ENCODE results near the gene DNAJB11.

Gene DNAJB11

GRCh38 chr3:186596568-186597287, 26.2 kb downstream of the DNAJB11 start:
- DNase-seq (ENCODE audit: low read depth) = no peak

GRCh38 chr3:186598108-186598784, 27.7 kb downstream of the DNAJB11 start:
- DNase-seq (ENCODE audit: low read depth) = no peak

GRCh38 chr3:186598794-186599141, 28.2 kb downstream of the DNAJB11 start:
- no peak for DNase-seq (ENCODE audit: low read depth)

GRCh38 chr3:186599142-186599784, 28.7 kb downstream of the DNAJB11 start:
- no peak for DNase-seq (ENCODE audit: low read depth)

- no peak for DNase-seq (ENCODE audit: low read depth)
Measured at GRCh38 chr3:186599785-186600166, 29.3 kb downstream of the DNAJB11 start.

GRCh38 chr3:186600896-186601295, 30.4 kb downstream of the DNAJB11 start:
- no peak for DNase-seq (ENCODE audit: low read depth)

- DNase-seq (ENCODE audit: low read depth) = no peak
Measured at GRCh38 chr3:186603159-186603558, 32.6 kb downstream of the DNAJB11 start.

- DNase-seq (ENCODE audit: low read depth) = no peak
Measured at GRCh38 chr3:186605078-186605477, 34.6 kb downstream of the DNAJB11 start.

- DNase-seq (ENCODE audit: low read depth) = no peak
Measured at GRCh38 chr3:186605561-186606545, 35.3 kb downstream of the DNAJB11 start.

GRCh38 chr3:186608624-186609215, 38.2 kb downstream of the DNAJB11 start:
- DNase-seq (ENCODE audit: low read depth) = no peak

- no peak for DNase-seq (ENCODE audit: low read depth)
Measured at GRCh38 chr3:186609247-186609868, 38.8 kb downstream of the DNAJB11 start.

- no peak for DNase-seq (ENCODE audit: low read depth)
Measured at GRCh38 chr3:186612065-186612464, 41.5 kb downstream of the DNAJB11 start.

GRCh38 chr3:186612721-186613636, 42.5 kb downstream of the DNAJB11 start, which contains the start of gene AHSG:
AHSG (plus strand) TSS chr3:186613060; CDS start chr3:186613142, 82 bp downstream.
- DNase-seq (ENCODE audit: low read depth) = no peak

- no peak for DNase-seq (ENCODE audit: low read depth)
Measured at GRCh38 chr3:186613637-186614265, 43.2 kb downstream of the DNAJB11 start.

GRCh38 chr3:186614266-186614596, 43.7 kb downstream of the DNAJB11 start:
- DNase-seq (ENCODE audit: low read depth) = no peak

GRCh38 chr3:186614597-186615483, 44.3 kb downstream of the DNAJB11 start:
- DNase-seq (ENCODE audit: low read depth) = no peak

- no peak for DNase-seq (ENCODE audit: low read depth)
Measured at GRCh38 chr3:186616299-186616617, 45.7 kb downstream of the DNAJB11 start.

GRCh38 chr3:186617036-186617946, 46.8 kb downstream of the DNAJB11 start:
- DNase-seq (ENCODE audit: low read depth) = peak; percentile 84
